Measurements from ENCODE around the gene KLLN. TPM values are rescaled to one million over a fixed set of nuclear protein-coding genes. Genes with fewer than 3 reads are reported as not detected.
"Not testable (repeated sequence)": the region's sequence is repeated elsewhere in the genome, so short reads cannot be mapped to it uniquely, and the experiment has no call there.

Gene KLLN
- total RNA-seq, 4 donors from 2014 or later: 0.24 to 0.85 (median 0.34) TPM; not detected in 1

GRCh38 chr10:87865241-87865881 lies 2.0 kb upstream of the KLLN start:
- DNase-seq (ENCODE audit: low spot score in 2 of 2): no peak

GRCh38 chr10:87864496-87865059 lies 1.2 kb upstream of the KLLN start:
- DNase-seq (ENCODE audit: low spot score in 2 of 2): no peak
- Histone ChIP-seq H3K27me3 (no peaks in the 10 kb centered on the region), H3K36me3 (no peaks in the 10 kb centered on the region), H3K4me1 (peaks cover 40% of the 10 kb centered on the region), H3K27ac (peak overlapping the region; percentile 97), H3K4me3 (peak overlapping the region; percentile 90), H3K9me3 (no peaks in the 10 kb centered on the region)
- WGBS: under 1% methylated on average over 16 of the region's 16 CpGs
- no peak for TF ChIP-seq POLR2A (IDR thresholded peaks at IDR 0.05)
- TF ChIP-seq POLR2AphosphoS5 (IDR thresholded peaks at IDR 0.05): no peak
- TF ChIP-seq EP300 (IDR thresholded peaks at IDR 0.05): no peak
- TF ChIP-seq, protein P1, sequence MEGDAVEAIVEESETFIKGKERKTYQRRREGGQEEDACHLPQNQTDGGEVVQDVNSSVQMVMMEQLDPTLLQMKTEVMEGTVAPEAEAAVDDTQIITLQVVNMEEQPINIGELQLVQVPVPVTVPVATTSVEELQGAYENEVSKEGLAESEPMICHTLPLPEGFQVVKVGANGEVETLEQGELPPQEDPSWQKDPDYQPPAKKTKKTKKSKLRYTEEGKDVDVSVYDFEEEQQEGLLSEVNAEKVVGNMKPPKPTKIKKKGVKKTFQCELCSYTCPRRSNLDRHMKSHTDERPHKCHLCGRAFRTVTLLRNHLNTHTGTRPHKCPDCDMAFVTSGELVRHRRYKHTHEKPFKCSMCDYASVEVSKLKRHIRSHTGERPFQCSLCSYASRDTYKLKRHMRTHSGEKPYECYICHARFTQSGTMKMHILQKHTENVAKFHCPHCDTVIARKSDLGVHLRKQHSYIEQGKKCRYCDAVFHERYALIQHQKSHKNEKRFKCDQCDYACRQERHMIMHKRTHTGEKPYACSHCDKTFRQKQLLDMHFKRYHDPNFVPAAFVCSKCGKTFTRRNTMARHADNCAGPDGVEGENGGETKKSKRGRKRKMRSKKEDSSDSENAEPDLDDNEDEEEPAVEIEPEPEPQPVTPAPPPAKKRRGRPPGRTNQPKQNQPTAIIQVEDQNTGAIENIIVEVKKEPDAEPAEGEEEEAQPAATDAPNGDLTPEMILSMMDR (IDR thresholded peaks at IDR 0.05): no peak

More at GRCh38 chr10:87865241-87865881, 2.0 kb upstream of the KLLN start:
- no peaks in the 10 kb centered on the region for H3K9me3 ChIP-seq
- no peak for TF ChIP-seq POLR2AphosphoS5 (IDR thresholded peaks at IDR 0.05)
- no peak for TF ChIP-seq EP300 (IDR thresholded peaks at IDR 0.05)
- no peak for TF ChIP-seq POLR2A (IDR thresholded peaks at IDR 0.05)
- TF ChIP-seq, protein P1 (IDR thresholded peaks at IDR 0.05): no peak
- H3K36me3 ChIP-seq: no peaks in the 10 kb centered on the region
- peak overlapping the region; percentile 90 for H3K4me3 ChIP-seq
- H3K4me1 ChIP-seq: peaks cover 44% of the 10 kb centered on the region
- peak overlapping the region; percentile 97 for H3K27ac ChIP-seq
- WGBS: 4% methylated on average over 4 of the region's 4 CpGs
- H3K27me3 ChIP-seq: no peaks in the 10 kb centered on the region

GRCh38 chr10:87863951-87864495 lies 690 bp upstream of the KLLN start:
- not testable (repeated sequence) for H3K9me3 ChIP-seq; H3K36me3 ChIP-seq; DNase-seq (ENCODE audit: low spot score in 2 of 2); H3K27me3 ChIP-seq
- Histone ChIP-seq H3K27ac (peak overlapping the region; percentile 97), H3K4me1 (peaks cover 36% of the 10 kb centered on the region), H3K4me3 (peak overlapping the region; percentile 90)
- 0% methylated on average over 3 of the region's 47 CpGs for WGBS

DNA sequence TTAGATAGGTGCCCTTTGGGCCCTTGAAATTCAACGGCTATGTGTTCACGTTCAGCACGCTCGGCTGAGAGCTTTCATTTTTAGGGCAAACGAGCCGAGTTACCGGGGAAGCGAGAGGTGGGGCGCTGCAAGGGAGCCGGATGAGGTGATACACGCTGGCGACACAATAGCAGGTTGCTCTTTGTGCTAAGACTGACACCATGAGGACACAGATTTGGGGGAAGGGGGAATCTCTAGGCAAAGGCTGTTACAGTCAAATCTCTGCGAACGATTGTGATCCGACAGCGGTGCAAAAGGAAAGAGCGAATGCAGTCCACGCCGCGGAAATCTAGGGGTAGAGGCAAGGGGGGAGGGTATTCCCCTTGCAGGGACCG lies 667 bp downstream of the KLLN start:
- Histone ChIP-seq H3K27ac (peak overlapping the region; percentile 97), H3K4me1 (peaks cover 22% of the 10 kb centered on the region), H3K36me3 (no peaks in the 10 kb centered on the region), H3K9me3 (no peaks in the 10 kb centered on the region), H3K27me3 (no peaks in the 10 kb centered on the region), H3K4me3 (peak overlapping the region; percentile 90)
- WGBS: 0% methylated on average over 21 of the region's 21 CpGs
- no peak for TF ChIP-seq POLR2A (IDR thresholded peaks at IDR 0.05)
- TF ChIP-seq EP300 (IDR thresholded peaks at IDR 0.05): no peak
- no peak for TF ChIP-seq POLR2AphosphoS5 (IDR thresholded peaks at IDR 0.05)
- TF ChIP-seq, protein P1 (IDR thresholded peaks at IDR 0.05): no peak
- no peak for DNase-seq (ENCODE audit: low spot score in 2 of 2)

- H3K4me3 ChIP-seq: peak overlapping the region; percentile 90
- H3K4me1 ChIP-seq: peaks cover 22% of the 10 kb centered on the region
- TF ChIP-seq POLR2AphosphoS5 (IDR thresholded peaks at IDR 0.05): peak in 2 of 3 donors; percentile 85 to 88
- TF ChIP-seq EP300 (IDR thresholded peaks at IDR 0.05): no peak
- peak in 1 of 2 donors; percentile 3 for TF ChIP-seq POLR2A (IDR thresholded peaks at IDR 0.05)
- TF ChIP-seq, protein P1 (IDR thresholded peaks at IDR 0.05): no peak
- H3K27me3 ChIP-seq: no peaks in the 10 kb centered on the region
- no peaks in the 10 kb centered on the region for H3K9me3 ChIP-seq
- no peaks in the 10 kb centered on the region for H3K36me3 ChIP-seq
- peak overlapping the region; percentile 97 for H3K27ac ChIP-seq
- peak; percentile 97 to 98 for DNase-seq (ENCODE audit: low spot score in 2 of 2)
- WGBS: under 1% methylated on average over 32 of the region's 57 CpGs
Measured at GRCh38 chr10:87861953-87862678, 1.2 kb downstream of the KLLN start.

All from suprapubic skin (tissue), 4 donors.